GM03348 (cell line): Measurements from ENCODE around the gene SYT15B.
"Not testable (repeated sequence)": the region's sequence is repeated elsewhere in the genome, so short reads cannot be mapped to it uniquely, and the experiment has no call there.

Experiments
- DNase-seq: peaks from one replicate; pipeline ENCODE4 v3.0.0; 2012; ENCODE audit warnings: low spot score

The SYT15B gene

GRCh38 chr10:47763554-47764175 is at the start of gene SYT15B:
TSS of gene SYT15B (minus strand) at chr10:47763592. CDS start at chr10:47762640, 952 bp downstream.
- DNase-seq, result not testable (repeated sequence)

- DNase-seq, result not testable (repeated sequence)
These were observed 16.2 kb upstream of the SYT15B start for GRCh38 chr10:47779590-47779989.

GRCh38 chr10:47775361-47776231 is 12.2 kb upstream of the SYT15B start:
- not testable (repeated sequence) for DNase-seq

- DNase-seq, result not testable (repeated sequence)
These were observed 7.4 kb upstream of the SYT15B start for GRCh38 chr10:47770745-47771144.

- DNase-seq, result not testable (repeated sequence)
These were observed 5.3 kb upstream of the SYT15B start for GRCh38 chr10:47768578-47769115.

- not testable (repeated sequence) for DNase-seq
These were observed 4.7 kb upstream of the SYT15B start for GRCh38 chr10:47768085-47768484.

GRCh38 chr10:47767236-47767635 is 3.8 kb upstream of the SYT15B start:
- DNase-seq, result not testable (repeated sequence)

- not testable (repeated sequence) for DNase-seq
These were observed 1.8 kb upstream of the SYT15B start for GRCh38 chr10:47765232-47765631.

- DNase-seq, result not testable (repeated sequence)
These were observed 478 bp downstream of the SYT15B start for GRCh38 chr10:47762674-47763553.

- not testable (repeated sequence) for DNase-seq
These were observed 4.5 kb downstream of the SYT15B start for GRCh38 chr10:47758855-47759254.

GRCh38 chr10:47756169-47756568 is 7.2 kb downstream of the SYT15B start:
- DNase-seq, result not testable (repeated sequence)

GRCh38 chr10:47753871-47754270 is 9.5 kb downstream of the SYT15B start:
- DNase-seq, result not testable (repeated sequence)

- DNase-seq, result not testable (repeated sequence)
These were observed 10.2 kb downstream of the SYT15B start for GRCh38 chr10:47753176-47753575.

- DNase-seq, result not testable (repeated sequence)
These were observed 11.6 kb downstream of the SYT15B start for GRCh38 chr10:47751821-47752220.

- DNase-seq, result not testable (repeated sequence)
These were observed 13.0 kb downstream of the SYT15B start for GRCh38 chr10:47750360-47750759.

- not testable (repeated sequence) for DNase-seq
These were observed 16.5 kb downstream of the SYT15B start for GRCh38 chr10:47746780-47747376.

- not testable (repeated sequence) for DNase-seq
These were observed 18.5 kb downstream of the SYT15B start for GRCh38 chr10:47744881-47745280.

- not testable (repeated sequence) for DNase-seq
These were observed 19.5 kb downstream of the SYT15B start for GRCh38 chr10:47743611-47744550.

- DNase-seq, result not testable (repeated sequence)
These were observed 22.5 kb downstream of the SYT15B start for GRCh38 chr10:47740868-47741267.

- not testable (repeated sequence) for DNase-seq
These were observed 32.5 kb downstream of the SYT15B start for GRCh38 chr10:47730911-47731310.
